HG03442 (cell line): ENCODE measurements around the gene TMSB10.

ENCODE experiments used
- ATAC-seq: cut with Tn5 transposase; IDR thresholded peaks from one replicate; pipeline ENCODE4 v1.9.1; 2021; ENCODE audit warnings: mild to moderate bottlenecking, moderate library complexity; ENCODE audit not compliant: unreplicated experiment

Gene TMSB10

DNA sequence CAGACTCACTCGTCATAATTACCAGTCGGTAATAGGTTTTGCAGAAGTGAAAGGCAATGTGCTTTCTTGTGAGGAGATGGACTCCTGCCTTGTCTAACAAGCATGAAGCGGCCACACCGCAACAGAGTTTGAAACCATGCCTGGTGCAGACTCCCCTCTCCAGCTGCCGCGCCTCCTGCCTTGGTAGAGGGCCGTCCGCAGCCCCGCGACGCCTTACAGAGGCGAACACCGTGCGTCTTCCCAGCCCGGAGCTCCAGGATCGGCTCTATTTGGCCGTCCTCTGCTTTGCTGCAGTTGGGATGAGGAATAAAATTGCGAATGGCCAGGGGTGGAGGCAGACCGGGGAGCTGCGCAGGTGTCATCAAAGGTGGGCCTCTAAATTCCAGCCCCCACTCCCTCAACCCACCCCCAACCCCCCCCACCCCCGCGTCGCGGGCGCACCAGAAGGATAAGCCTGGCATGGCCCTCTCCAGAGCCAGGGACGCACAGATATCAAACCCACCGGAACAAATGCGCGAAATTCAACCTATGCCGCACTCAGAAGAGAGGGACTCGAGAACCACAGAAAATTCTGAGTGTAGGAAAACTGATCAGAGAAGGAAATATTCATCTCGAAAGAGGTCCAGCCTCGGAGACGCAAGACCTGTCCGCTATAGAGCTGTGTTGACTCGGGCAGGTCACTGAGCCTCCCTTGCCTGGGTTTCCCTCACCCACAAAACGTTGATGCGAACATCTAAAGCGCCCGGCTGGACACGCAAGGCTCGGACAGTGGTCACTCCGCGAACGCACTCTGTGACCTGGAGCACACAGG lies 25.7 kb upstream of the TMSB10 start:
- ATAC-seq = peak; percentile 44

DNA sequence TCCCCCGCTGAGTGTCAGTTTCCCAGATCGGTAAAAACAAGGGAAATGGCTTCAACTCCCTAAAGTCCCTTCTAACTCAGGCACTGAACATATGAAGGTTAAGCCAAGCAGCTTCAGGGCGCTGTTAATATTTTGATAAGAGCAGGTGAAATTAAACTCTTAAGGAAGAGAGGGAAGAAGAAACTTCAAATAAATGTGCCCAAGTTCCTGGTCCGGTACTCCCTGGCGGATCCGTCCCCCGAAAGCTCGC lies 25.1 kb upstream of the TMSB10 start:
- no peak for ATAC-seq

DNA sequence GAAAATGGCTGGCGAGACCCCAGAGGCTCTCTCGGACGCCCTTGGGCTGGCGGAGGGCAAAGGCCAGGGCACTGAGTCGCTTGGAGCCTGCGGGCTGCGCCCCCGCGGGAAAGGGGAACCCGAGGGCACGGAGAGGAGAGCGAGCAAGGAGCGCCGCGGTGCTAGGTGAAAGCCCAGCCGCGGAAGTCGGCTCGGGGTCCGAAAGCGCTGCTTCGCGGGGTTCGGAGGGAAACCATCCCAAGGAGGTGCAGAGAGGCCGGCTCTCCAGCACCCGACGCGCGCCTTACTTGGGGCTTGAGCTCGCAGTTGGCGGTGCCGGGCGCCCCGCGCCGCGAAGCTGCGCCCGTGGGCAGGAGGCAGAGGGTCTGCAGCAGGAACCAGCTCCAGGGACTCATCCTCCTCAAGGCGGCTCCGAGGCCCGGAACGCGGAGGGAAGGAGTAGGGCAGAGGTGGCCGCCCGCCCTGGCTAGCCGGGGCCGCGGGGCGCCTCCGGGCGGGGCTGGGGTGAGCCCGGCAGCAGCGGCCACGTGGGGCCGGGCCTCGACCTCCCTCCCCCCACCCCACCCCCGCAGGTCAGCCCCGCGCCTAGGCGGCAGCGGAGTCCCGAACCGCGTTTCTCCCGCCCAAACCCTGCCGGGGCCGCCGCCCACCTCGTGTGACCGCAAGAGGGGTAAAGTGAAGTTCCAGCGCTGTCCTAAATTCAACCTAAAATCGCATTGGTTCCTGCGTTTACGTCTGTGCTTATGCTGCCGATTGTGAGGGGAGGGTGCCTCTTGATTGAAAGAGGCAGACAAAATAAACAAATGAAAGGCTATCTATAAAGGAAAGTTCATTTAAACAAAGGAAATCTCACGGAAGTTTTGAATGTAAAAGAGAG lies 24.6 kb upstream of the TMSB10 start, which contains the start of gene TRABD2A:
Gene TRABD2A, minus strand, starts transcription at position 440 of the 877 bp plus-strand sequence. Its CDS starts 45 bp downstream, at position 395.
- ATAC-seq = no peak

DNA sequence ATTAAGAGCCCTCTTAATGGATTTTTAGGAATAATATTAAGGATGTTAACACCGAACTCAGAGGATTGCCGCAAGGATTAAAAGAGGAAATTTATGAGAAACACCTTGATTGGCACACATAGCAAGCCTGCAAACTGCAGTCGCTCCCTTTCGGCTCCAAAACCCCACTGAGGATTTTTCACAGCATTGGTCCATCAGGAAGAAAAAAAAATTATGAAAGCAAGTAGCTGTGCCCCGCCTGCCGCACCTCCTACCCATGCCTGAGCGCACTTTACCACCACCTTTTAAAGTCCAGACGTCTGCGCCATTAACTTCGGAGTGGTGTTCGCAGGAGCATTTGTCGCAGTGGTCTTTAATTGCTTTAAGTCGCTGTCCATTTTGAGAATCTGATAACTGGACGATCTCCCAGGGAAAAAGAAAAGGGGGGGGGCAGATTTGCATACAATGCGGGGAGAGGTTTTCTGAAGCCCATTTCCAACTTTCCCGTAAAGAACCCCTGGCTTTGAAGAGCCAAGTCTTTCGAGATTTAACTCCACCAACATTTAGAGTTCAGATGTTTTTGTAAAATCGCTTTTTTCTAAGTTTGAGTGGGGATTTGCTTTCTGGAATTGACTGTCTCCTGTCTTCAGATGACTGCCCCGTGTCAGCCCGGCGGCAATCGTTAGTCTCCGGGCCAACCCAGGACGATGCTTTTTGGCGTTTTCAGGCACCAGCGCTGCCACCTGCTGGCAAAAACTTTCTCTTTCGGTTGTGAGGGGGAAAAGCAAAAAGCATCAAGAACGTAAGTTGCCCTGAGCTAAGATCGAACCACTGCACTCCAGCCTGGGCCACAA lies 23.7 kb upstream of the TMSB10 start:
- peak; percentile 67 for ATAC-seq

DNA sequence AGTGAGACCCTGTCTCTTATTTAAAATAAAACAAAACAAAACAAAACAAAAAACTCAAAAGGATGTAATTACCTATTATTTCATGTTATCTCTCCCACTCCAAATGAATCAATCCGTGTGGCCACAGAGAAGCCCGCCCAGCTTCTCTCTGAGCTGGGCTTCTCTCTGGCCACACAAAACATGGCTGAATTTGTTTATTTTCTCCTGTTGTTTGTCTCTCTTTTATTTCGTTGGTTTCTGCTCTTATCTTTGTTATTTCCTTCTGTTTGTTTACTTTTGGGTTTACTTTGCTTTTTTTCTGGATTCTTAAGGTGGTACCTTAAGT lies 23.1 kb upstream of the TMSB10 start:
- ATAC-seq = no peak

DNA sequence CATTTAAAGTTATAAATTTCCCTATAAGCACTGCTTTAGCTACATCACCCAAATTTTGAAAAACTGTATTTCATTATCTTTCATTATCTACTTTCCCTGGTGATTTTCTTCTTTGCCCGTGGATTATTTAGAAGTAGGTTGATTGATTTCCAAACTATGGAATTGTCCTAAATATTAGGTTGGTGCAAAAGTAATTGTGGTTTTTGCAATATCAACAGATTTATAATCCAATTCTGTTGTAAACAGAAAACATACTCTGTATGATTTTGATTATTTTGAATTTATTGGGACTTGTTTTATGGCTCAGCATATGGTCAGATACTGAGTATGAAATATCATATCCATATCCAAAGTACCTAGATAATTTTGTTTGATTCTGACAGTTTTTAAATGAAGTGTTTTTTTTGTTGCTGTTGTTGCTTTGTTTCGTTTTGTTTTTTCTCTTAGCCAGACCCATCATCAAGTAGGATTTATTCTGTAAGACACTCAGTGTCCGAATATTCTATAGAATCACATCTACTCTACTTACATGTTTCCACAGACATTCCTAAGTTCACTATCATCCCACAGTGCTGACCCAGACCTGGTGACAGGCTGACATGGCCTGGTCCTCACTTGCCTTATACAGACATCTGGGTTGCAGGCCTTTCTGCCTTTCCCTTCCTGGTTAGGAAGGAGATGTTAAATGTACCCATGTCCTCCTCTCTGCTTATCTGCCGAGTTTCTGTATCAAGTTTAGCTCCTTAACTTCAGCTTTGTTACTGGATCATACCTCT lies 22.5 kb upstream of the TMSB10 start:
- ATAC-seq = no peak

DNA sequence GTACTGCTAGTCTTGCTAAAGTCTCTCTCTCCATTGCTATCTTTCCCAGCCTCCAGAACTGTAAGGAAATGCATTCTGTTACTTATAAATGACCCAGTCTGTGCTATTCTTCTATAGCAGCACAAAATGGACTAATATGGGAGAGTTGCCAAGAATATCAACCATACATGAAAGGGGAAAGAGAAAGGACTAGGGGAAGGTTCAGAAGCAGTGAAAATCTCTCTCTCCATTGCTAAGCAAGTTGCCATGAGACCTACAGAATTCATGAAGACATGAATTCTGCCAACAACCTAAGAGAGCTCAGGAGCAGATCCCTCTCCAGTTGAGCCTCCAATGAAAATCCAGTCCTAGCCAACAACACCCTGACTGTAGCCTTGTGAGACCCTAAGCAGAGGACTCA lies 21.0 kb upstream of the TMSB10 start:
- no peak for ATAC-seq

DNA sequence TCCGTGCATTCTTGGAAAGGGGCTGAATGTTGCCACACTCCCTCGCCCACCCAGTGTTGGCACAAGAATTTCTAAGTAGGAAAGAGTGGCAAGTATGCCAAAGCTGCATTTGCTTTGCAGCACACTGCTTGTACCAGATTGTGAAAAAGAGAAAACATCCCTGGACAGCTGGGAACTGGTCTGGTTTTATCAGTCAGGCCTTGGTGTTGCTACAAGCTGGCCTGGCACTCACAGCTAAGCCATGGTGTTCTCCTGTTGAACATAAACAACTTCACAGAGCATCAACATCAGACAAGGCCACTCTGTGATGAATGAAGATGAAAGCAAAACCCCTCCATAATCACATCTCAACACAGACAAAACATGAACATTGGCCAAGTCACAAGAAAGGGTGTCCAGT lies 20.3 kb upstream of the TMSB10 start:
- ATAC-seq = no peak

DNA sequence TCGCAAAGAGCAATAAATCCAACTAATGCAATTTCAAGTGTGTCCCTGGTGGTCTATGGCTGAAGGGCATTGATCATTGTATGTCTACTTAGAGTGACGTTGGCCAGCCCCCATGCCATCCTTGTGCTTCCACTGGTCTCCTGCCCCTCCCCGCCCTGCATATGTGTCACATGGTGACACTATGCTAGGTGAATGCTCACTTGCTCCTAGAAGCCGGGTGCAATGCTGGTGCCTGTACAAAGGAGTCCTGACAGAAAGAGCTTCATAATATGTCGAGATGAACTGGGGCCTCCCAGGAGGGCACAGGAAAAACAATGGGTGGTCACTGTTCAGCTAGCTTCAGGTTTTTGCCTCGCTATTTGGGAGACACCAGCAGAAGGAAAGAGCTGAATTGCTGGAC lies 18.7 kb upstream of the TMSB10 start:
- no peak for ATAC-seq

DNA sequence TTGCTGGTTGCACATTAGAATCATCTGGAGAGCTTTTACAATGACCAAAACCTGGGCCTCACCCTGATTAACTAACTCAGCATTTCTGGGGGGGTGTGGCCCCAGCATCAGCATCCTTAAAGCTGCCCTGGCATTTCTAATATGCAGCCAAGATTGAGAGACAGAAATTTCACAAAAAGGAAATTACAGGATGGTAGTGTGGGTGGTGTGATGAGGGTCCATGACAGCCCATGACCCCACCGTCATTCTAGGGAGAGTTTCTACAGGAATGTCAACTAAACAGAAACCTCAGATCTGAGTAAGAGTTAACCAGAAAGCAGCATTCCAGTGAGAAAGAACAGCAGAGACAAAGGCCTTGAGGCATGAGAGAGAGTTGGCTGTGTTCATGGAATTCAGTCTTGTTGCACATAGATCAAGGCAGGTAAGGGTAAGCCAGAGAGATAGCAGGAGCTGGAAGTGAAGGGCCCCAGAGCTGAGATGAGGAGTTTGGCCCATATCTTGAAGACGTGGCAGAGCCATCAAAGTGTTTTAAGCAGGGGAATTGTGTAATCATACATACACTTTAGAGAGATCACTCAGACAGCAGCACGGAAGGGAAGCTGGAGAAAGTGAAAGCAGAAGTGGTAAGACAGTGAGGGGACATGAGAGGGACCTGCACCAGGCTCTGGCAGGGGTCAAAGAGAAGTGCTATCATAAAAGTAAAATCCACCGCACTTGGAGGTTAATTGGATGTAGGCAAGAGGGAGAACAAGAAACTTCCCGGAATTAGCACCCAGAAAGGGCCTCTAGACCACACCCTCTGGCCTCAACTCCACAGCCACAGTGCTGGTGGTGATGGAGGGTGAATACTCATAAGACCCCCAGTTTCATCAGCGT lies 16.8 kb upstream of the TMSB10 start:
- ATAC-seq = peak; percentile 96

DNA sequence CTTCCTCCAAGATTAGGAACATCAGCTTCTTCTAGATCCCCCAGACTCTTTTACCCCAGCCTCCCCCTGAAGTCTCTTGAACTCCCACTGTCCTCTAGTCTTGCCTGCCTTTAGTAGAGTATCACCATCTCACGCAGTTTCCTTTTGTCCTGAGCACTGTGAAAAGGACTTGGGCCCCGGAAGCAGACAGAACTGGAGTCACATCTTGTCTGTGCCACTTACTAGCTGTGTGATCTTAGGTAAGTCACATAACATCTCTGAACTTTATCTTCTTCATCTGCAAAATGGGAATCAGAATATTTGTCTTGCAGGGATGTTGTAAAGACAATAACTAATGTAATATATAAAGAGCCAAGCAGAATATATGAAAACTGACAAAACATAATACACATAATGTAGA lies 16.1 kb upstream of the TMSB10 start:
- no peak for ATAC-seq

DNA sequence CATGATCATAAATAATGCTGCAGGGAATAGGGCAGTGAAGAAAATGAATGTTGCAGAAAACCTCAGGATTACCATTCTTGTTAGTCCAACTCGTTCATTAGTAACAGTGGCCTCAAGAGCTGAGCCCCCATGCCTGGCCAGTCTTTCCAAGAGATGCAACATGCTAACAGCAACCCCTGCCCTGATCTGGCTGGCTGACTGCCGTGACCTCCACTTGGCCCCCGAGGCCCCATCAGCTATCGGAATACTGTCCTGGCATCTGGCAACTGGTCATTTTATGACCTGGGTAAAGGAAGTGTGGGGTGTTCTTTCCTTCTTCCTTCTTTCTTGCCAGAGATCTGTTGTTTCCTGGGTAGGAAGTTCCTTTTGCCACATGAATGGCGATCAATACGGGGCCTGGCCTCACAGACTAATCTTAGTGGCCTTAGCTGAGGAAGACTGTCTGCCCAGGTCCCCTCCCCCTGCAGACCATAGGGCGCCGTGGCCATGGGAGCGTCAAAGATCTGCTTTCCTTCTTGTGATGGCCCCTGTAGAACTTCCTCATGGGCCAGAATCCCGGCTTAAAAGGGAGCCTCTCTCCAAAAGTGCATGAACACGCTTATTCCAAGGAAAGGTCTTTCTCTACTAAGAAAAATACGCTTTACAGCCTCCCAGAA lies 14.0 kb upstream of the TMSB10 start:
- no peak for ATAC-seq

DNA sequence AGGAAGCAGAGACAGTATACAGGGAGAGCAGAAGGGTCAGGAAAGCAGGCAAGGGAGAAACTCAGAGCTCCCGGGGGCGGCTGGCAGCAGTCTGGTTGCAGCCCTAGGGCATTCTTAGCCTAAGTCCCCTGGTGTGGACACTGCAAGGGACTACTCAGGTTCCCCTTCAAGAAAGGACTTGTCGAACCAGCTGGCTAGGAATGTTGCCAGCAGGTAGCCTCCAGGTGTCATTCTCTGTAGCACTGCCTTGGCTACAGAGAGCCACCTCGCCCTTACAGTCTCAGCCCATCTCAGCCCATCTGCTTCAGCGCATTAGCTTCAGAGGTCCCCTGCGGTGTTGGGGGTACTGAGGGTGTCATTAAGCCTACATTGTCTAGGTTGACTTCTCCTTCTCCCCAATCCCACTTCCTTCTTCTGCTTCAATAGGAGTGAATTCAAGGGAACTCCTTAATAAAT lies 11.3 kb upstream of the TMSB10 start:
- ATAC-seq = no peak

DNA sequence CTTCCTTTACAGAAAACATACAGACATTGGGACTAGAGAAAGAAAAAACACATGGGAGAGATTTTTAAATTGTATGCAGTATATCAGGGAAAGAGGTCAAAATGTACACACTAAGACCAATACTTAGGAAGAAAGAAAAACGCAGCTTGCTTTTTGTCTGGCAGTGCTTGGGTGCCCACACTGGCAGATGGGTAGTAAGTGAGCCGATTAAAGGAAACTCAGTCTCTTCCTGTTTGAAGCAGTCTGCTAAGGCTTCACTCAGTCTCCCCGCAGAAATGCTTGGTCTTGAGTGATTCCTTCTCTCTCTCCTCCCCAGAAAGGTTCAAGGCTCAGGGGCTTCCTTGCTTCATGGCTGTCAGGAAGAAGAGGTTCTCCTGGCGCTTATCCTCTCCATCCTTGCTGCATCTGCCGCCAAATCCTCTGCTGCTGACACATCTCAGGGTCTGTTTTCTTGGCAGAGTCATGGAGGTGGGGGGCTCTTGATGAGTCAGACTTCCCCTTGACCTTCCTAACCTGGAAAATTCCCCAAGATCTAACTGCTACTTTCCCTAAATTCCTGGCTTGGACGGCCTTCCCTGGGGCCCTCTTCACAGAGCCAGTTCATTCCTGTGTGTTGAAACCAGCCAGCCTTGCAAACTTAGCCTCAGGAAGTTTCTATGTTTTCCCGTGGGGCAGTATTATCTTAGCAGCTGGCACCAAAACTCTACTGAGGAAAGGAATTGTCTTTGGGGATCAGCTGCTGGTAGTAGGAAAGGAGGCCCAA lies 10.5 kb upstream of the TMSB10 start:
- no peak for ATAC-seq

DNA sequence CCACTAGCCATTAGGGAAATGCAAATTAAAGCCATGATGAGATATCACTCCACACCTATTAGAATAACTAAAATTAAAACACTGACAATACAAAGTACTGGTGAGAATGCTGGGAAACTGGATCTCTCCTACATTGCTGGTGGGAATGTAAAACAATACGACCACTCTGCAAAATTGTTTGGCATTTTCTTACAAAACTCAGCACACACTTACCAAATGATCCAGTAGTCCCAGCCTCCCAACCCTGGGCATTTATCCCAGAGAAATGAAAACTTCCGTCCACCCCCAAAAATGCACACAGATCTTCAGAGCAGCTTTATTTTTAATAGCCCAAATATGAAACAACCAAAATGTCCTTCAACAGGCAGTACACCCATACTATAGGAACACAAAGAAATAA lies 8.9 kb upstream of the TMSB10 start:
- no peak for ATAC-seq

DNA sequence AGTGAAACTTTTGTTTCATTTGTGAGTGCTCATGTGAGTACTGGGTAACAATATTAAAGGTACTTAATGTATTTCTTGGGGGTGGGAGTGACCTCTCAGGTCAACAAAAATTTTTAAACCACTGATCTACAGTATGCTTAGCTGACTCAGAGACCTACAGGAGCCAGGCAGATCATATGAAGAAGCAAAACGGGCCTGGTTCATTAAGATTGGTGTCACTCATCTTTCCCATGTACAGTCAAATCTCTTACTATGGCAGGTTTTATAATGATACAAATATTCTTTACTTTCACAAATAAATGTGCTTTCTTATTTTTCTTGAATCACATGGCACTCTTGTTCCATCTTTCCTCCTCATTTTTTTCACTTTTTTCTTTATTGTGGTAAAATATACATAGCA lies 7.7 kb upstream of the TMSB10 start:
- ATAC-seq = no peak

DNA sequence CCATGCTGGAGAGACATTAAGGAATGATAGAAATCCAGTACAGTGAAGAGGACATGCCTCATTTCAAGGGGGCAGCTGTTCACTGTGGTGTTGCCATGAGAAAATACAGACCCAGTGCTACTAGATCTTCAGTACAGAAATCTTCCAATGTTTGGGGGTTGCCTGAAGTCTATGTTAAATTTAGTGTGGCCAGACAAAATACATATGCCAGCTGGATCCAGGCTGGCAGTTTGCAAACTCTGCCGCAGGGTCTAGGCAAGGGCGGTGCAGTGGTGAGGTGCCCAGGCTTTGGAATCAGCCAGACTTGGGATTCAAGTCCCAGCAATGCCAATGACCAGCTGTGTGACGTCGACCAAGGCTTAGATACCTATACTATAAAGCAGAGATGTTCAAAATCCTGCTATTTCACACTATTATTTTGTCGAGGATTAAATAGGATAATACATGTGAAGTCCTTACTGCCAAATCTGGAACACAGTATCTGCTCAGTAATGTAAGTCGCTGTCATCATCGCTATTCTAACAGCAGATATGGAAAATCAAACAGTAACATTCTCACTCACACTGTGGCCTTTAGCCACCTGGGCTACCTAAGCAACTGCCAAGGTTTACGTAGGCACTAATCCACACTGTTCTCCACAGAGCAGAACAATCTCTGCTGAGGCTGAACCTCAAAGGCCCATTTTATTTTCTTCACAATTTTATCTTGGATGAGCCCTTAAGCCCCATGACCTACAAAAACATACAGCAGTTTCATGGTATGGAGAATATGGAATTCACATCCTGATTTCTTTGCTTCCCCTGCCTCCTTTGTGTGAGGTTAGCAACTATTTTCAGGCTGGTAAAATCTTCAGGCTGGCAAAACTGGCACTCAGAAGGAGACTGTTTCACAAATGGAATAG lies 5.9 kb upstream of the TMSB10 start:
- no peak for ATAC-seq

DNA sequence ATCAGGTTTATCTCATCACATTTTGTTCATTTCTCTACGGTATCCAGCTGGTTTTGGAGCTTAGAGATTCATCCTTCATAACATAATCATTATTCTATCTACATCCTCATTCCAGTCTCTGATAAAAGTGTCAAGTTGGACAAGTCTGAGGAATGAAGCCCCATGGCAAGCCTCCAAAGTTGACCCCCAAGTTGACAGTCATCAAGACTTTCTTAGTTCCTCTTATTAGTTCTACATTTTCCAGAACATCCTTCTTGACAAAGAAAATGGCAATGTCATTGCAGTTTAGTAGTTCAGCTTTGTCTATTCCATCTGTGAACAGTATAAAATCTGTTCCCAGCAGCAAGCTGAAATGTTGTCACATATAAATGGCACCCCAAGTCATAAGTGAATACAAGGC lies 4.5 kb upstream of the TMSB10 start:
- ATAC-seq = no peak
